HUDEP-2 (cell line): ENCODE data around the gene ADSL.

Experiments used
- DNase-seq, 76 experiments: peaks; one replicate each; lab custom pipeline; 2025; ENCODE audit not compliant: unreplicated experiment in 76 of 76; lab: John Stamatoyannopoulos, UW

ADSL gene

DNA sequence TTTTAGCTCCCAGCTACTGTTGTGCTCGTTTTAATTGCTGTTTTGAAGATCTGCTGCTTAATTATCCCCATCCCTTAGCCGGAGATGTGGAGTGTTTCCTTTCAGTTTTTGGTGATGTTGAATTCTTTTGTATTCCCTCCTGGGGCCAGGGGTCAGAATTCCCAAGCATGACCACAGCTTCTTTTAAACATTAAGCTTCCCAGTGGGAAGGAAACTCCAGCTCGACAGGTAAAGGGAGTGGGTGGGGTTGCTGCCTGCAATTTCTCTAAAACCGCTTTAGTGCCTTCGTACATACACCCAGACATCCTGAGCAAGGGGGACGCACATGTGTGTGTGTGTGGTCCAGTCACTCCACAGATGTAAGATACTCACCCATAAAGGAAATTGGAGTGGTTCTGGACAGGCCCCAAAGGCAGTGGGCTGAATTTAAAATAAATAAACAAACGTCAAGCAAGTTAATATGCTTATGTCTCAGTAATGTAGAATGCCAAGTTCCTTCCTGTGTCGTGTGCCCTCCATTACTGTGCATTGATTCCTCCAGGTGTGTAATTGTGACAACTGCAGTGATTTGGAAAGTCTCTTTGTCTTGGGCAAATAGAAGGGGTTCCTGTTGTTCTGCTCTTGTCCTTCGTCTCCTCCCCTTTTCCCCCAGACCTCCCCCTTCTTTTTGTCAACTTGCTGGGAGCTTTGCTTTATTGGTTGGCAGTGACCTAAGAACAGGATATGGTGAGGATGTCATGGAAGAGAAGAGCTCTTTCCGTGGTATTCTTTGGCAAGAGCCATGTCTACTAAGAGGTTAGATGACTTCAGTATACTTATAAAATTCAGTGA, 19.2 kb upstream of the ADSL start:
- no peak for DNase-seq

- peak in 68 of 76 experiments; percentile 14 to 95 (median 62) for DNase-seq
These were observed 17.5 kb upstream of the ADSL start for GRCh38 chr22:40328546-40329456.

GRCh38 chr22:40329466-40329865, 16.8 kb upstream of the ADSL start:
- peak in 11 of 76 experiments; percentile 14 to 50 (median 37) for DNase-seq

DNA sequence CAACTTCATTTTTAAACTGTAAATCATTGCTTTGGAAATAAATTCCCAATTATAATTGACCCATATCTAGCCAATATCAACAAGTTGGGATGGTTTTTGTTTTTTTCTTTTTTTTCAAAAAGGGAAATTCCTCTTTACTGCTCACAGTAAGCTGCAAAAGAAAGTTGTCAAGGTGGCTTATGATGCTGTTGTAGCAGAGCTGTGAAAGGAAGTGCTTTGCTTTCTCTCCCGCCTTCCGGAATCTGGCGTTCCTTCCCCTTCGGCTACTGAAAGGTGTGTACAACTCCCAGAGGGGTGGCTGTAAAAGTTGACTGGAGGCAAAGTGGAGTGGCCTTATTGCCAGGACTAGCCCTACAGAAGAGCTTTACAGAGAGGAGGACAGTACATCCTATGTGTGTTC, 16.2 kb upstream of the ADSL start:
- no peak for DNase-seq

- DNase-seq = no peak
These were observed 15.7 kb upstream of the ADSL start for GRCh38 chr22:40330615-40331014.

GRCh38 chr22:40331706-40332105, 14.6 kb upstream of the ADSL start:
- no peak for DNase-seq

- DNase-seq = peak in 2 of 76 experiments; percentile 14 to 15
These were observed 13.9 kb upstream of the ADSL start for GRCh38 chr22:40332319-40332781.

- DNase-seq = no peak
These were observed 12.2 kb upstream of the ADSL start for GRCh38 chr22:40334060-40334459.

GRCh38 chr22:40334899-40335298, 11.4 kb upstream of the ADSL start:
- DNase-seq = no peak

DNA sequence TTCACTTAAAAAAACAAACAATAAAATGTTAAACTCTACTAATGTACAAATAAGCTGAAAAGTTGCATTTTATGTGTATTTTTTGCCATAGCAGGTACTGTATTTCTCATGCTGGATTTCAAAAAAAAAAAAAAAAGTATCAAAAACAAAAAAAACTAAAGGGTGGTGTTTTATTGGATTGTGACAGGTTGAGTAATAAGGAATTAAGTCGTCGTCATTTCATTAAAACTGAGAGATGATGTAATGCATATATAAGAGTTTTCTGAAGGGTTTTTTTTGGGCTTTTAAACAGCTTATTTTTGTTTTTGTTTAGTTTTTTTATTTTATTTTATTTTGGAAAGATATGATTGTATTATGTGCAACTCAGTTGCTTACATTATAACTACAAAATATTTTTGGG, 10.9 kb upstream of the ADSL start:
- no peak for DNase-seq

- DNase-seq = no peak
These were observed 6.3 kb upstream of the ADSL start for GRCh38 chr22:40340044-40340443.

GRCh38 chr22:40341604-40342003, 4.7 kb upstream of the ADSL start:
- DNase-seq = no peak

DNA sequence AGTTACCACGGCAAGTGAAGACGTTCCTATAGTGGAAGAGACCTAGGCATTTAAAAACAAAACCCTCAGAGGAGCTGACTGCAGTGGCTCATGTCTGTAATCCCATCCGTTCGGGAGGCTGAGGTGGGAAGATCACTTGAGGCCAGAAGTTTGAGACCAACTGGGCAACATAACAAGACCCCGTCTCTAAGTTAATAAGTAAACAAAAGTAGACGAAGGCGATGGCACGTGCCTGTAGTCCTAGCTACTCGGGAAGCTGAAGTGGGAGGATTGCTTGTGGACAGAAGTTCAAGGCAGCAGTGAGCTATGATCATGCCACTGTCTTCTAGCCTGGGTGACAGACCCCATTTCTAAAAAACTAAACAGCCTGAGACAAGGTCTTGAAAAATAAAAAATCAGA, 3.8 kb upstream of the ADSL start:
- DNase-seq = no peak

DNA sequence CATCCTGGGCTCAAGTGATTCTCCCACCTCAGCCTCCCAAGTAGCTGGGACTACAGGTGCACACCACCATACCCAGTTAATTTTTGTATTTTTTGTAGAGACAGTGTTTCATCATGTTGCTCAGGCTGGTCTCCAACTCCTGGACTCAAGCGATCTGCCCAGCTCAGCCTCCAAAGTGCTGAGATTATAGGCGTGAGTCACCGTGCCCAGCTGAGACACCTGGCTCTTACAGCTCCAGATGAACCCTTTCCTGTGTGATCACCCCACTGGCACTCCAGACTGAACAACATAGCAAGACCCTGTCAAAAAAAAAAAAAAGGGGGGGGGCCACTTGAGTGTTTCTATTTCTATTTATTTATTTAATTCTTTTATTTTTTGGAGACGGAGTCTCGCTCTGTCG, 1.0 kb upstream of the ADSL start:
- DNase-seq = no peak

DNA sequence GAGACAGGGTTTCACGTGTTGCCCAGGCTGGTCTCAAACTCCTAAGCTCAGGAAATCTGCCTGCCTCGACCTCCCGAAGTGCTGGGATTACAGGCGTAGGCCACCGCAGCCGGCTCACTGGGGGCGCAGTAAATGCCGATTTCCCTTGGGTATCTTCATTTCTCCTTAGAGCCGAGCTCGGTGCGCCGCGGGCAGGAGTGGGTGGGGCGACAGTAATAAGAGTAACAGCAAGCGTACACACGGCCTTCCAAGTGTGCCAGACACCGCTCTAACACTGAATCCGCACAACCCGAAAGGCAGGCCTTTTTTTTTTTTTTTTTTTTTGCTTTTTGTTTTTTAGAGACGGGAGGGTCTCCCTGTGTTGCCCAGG, 500 bp upstream of the ADSL start:
- peak in 50 of 76 experiments; percentile 9 to 77 (median 40) for DNase-seq

DNA sequence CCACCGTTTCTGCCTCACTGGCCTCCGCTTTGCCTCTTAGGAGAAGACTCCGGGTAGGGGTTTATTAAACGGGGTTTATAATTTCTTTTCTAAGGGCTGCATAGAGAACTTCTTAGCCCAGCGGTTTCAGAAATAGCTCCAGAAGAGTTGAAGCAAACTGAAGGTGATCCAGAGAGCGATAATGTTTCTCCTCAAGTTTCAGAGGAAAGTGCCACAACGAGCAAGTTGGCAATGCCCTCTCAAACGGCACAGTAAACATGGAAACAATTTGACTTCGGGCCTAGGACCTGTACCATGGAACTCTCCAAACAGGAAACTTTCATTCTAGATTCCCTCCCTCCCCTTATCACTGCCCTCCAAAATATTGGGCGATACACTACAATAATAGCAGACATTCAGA, 1.0 kb downstream of the ADSL start:
- DNase-seq = peak in 1 of 76 experiments; percentile 22

- peak in 54 of 76 experiments; percentile 7 to 63 (median 32) for DNase-seq
These were observed 1.8 kb downstream of the ADSL start for GRCh38 chr22:40348025-40348658.

- no peak for DNase-seq
These were observed 6.5 kb downstream of the ADSL start for GRCh38 chr22:40352763-40353162.

GRCh38 chr22:40361100-40361499, 14.8 kb downstream of the ADSL start:
- DNase-seq = no peak

GRCh38 chr22:40363059-40363458, 16.8 kb downstream of the ADSL start:
- no peak for DNase-seq

GRCh38 chr22:40364431-40364830, 18.1 kb downstream of the ADSL start:
- no peak for DNase-seq
